Measurements from ENCODE around the gene RTN4IP1. TPM values are rescaled to one million over a fixed set of nuclear protein-coding genes. Genes with fewer than 3 reads are reported as not detected.

RTN4IP1 gene
- total and polyA plus RNA-seq, 4 experiments from 2014 or later: 5.8 to 8.3 (median 7.4) TPM

- intact Hi-C loops (cut with micrococcal nuclease): no loop called here
- no peaks in the 10 kb centered on the region for H3K27me3 ChIP-seq (ENCODE audit: insufficient read depth, low read length)
- H3K36me3 Mint-ChIP-seq: peaks cover 51 to 59% of the 10 kb centered on the region in 2 donors
- no peak overlapping the region for H3K27ac ChIP-seq (ENCODE audit: low read depth, low read length)
- no peak overlapping the region for H3K27ac Mint-ChIP-seq
- ChIA-PET POLR2A (ENCODE audit: partially characterized antibody) (no interaction called here), CTCF (ENCODE audit: partially characterized antibody) (interaction anchor here (1.4 kb wide), 1 partner anchor 20 kb away, joined by 4 read pairs; no protein-coding TSS in a partner anchor)
- no peaks in the 10 kb centered on the region for H3K9me3 Mint-ChIP-seq
- no peak for DNase-seq
- H3K9me3 ChIP-seq (ENCODE audit: control insufficient read depth in 1 of 2, low read length in 2 of 2): no peaks in the 10 kb centered on the region
- no peaks in the 10 kb centered on the region for H3K27me3 Mint-ChIP-seq
- no peaks in the 10 kb centered on the region for H3K4me1 ChIP-seq (ENCODE audit: insufficient read depth, low read length)
- H3K36me3 ChIP-seq (ENCODE audit: insufficient read depth, low read length): no peaks in the 10 kb centered on the region
- no peaks in the 10 kb centered on the region for H3K4me1 Mint-ChIP-seq
- H3K4me3 Mint-ChIP-seq: no peak overlapping the region
- no peak overlapping the region for H3K4me3 ChIP-seq (ENCODE audit: low read length in 2 of 2)
These were observed 42.4 kb downstream of the RTN4IP1 start for GRCh38 chr6:106586815-106587415.

DNA sequence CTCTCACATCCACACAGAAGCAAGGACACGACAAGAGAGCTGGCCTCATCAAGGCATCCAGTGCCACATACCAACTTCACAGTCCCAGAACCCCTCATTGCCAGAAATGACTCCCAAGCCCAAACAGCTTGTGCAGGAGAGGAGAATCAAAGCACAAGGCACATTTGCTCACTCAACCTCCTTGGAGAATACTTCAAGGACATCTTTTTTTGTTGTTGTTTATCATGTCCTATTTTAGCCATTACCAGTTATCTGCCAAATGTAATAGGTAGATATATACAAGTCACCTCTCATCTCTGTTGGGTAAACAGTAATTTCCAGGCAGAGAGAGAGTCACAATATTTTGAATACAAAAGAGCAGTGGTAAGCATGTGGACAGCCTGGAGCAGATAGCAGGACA lies 47.8 kb downstream of the RTN4IP1 start:
- H3K27ac ChIP-seq (ENCODE audit: low read depth, low read length): no peak overlapping the region
- H3K4me3 ChIP-seq (ENCODE audit: low read length in 2 of 2): no peak overlapping the region
- H3K36me3 ChIP-seq (ENCODE audit: insufficient read depth, low read length): peaks cover 9% of the 10 kb centered on the region
- Mint-ChIP-seq H3K27me3 (no peaks in the 10 kb centered on the region), H3K27ac (peak overlapping the region in 1 of 7 donors; percentile 75), H3K36me3 (peaks cover 35 to 41% of the 10 kb centered on the region in 2 donors), H3K4me1 (no peaks in the 10 kb centered on the region), H3K4me3 (no peak overlapping the region), H3K9me3 (no peaks in the 10 kb centered on the region)
- H3K9me3 ChIP-seq (ENCODE audit: control insufficient read depth in 1 of 2, low read length in 2 of 2): no peaks in the 10 kb centered on the region
- intact Hi-C loops (cut with micrococcal nuclease): no loop called here
- no peaks in the 10 kb centered on the region for H3K27me3 ChIP-seq (ENCODE audit: insufficient read depth, low read length)
- no peaks in the 10 kb centered on the region for H3K4me1 ChIP-seq (ENCODE audit: insufficient read depth, low read length)
- CTCF ChIA-PET (ENCODE audit: partially characterized antibody): interaction anchor here (1.4 to 2.3 kb wide), 2 partner anchors 10 to 15 kb away, joined by 3 to 11 read pairs; no protein-coding TSS in a partner anchor
- POLR2A ChIA-PET (ENCODE audit: partially characterized antibody): no interaction called here
- no peak for DNase-seq

DNA sequence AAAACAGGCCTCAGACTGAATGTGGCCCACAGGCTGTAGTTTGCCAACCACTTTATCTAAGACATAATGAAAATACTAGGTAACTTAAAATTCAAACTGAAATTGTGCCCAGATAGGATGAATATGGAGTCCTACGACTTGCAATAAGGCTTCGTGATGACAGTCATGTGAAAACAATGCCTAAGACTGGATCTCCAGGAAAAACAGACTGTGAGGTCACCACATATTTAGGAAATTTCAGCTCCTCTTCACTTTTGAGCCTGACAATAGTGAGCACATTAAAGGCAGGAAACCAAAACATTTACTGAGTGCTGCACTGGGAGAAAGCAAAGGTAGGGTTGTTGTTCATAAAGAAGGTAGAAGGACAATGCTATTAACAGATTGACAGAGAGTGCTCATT lies 50.0 kb downstream of the RTN4IP1 start:
- Mint-ChIP-seq H3K4me1 (no peaks in the 10 kb centered on the region), H3K36me3 (peaks cover 31 to 35% of the 10 kb centered on the region in 2 donors), H3K27ac (no peak overlapping the region), H3K9me3 (no peaks in the 10 kb centered on the region), H3K4me3 (no peak overlapping the region), H3K27me3 (no peaks in the 10 kb centered on the region)
- ChIA-PET POLR2A (ENCODE audit: partially characterized antibody) (no interaction called here), CTCF (ENCODE audit: partially characterized antibody) (interaction anchor here (1.3 kb wide), 1 partner anchor 13 kb away, joined by 6 read pairs; no protein-coding TSS in a partner anchor)
- H3K27me3 ChIP-seq (ENCODE audit: insufficient read depth, low read length): no peaks in the 10 kb centered on the region
- no peak for DNase-seq
- no peaks in the 10 kb centered on the region for H3K4me1 ChIP-seq (ENCODE audit: insufficient read depth, low read length)
- H3K4me3 ChIP-seq (ENCODE audit: low read length in 2 of 2): no peak overlapping the region
- intact Hi-C loops (cut with micrococcal nuclease): no loop called here
- no peak overlapping the region for H3K27ac ChIP-seq (ENCODE audit: low read depth, low read length)
- H3K9me3 ChIP-seq (ENCODE audit: control insufficient read depth in 1 of 2, low read length in 2 of 2): no peaks in the 10 kb centered on the region
- H3K36me3 ChIP-seq (ENCODE audit: insufficient read depth, low read length): peaks cover 9% of the 10 kb centered on the region

DNA sequence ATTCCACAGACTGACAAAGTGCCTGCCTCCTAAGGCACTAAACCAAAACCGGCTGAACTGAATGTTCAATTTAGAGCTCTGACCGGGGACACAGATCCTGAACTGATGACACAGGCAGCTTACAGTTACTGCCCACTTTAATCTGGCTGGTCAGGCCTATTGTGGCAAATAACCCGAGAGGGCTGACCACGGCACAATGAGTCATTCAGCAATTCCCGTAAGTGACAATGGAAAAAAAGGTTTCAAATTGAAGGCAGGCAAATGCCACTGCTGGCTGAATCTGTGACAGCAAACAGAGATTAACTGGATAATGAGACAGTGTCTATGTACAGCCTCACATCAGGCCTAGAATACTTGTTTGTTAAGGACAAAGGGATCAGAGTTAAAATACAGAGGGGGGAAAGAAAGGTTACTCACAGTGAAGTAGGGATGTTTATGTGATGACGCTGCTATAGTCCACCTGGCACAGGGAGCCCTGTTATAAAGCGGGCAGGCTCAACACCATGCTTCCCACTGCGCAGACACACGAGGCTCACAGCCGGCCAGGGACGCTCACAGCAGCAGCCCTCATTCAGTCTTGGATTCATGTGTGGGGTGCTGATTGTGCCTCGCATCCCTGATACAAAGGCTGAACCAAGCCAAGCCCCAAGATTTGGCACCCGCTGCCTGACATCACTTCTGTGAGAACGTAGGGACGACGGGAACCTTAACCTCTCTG lies 54.4 kb downstream of the RTN4IP1 start:
- Mint-ChIP-seq H3K9me3 (no peaks in the 10 kb centered on the region), H3K36me3 (peaks cover 19 to 27% of the 10 kb centered on the region in 2 donors), H3K27me3 (no peaks in the 10 kb centered on the region), H3K4me1 (no peaks in the 10 kb centered on the region), H3K27ac (peak overlapping the region in 1 of 7 donors; percentile 9), H3K4me3 (no peak overlapping the region)
- Histone ChIP-seq H3K4me1 (ENCODE audit: insufficient read depth, low read length) (no peaks in the 10 kb centered on the region), H3K36me3 (ENCODE audit: insufficient read depth, low read length) (peaks cover 4% of the 10 kb centered on the region), H3K9me3 (ENCODE audit: control insufficient read depth in 1 of 2, low read length in 2 of 2) (no peaks in the 10 kb centered on the region), H3K27me3 (ENCODE audit: insufficient read depth, low read length) (no peaks in the 10 kb centered on the region), H3K4me3 (ENCODE audit: low read length in 2 of 2) (no peak overlapping the region), H3K27ac (ENCODE audit: low read depth, low read length) (no peak overlapping the region)
- POLR2A ChIA-PET (ENCODE audit: partially characterized antibody): no interaction called here
- intact Hi-C loops (cut with micrococcal nuclease): no loop called here
- DNase-seq: no peak
- CTCF ChIA-PET (ENCODE audit: partially characterized antibody): interaction anchor here (10.1 kb wide), 1 partner anchor 130 kb away, joined by 341 read pairs; no protein-coding TSS in a partner anchor

GRCh38 chr6:106572875-106573585 lies 56.3 kb downstream of the RTN4IP1 start:
- H3K9me3 Mint-ChIP-seq: no peaks in the 10 kb centered on the region
- H3K4me3 Mint-ChIP-seq: no peak overlapping the region
- Histone ChIP-seq H3K27me3 (ENCODE audit: insufficient read depth, low read length) (no peaks in the 10 kb centered on the region), H3K27ac (ENCODE audit: low read depth, low read length) (no peak overlapping the region), H3K9me3 (ENCODE audit: control insufficient read depth in 1 of 2, low read length in 2 of 2) (no peaks in the 10 kb centered on the region), H3K36me3 (ENCODE audit: insufficient read depth, low read length) (peaks cover 19% of the 10 kb centered on the region), H3K4me1 (ENCODE audit: insufficient read depth, low read length) (no peaks in the 10 kb centered on the region), H3K4me3 (ENCODE audit: low read length in 2 of 2) (no peak overlapping the region)
- no peaks in the 10 kb centered on the region for H3K4me1 Mint-ChIP-seq
- H3K27ac Mint-ChIP-seq: peak overlapping the region in 5 of 7 donors; percentile 8 to 70 (median 31)
- CTCF ChIA-PET (ENCODE audit: partially characterized antibody): interaction anchor here (1.2 to 10.1 kb wide), 3 partner anchors 10 to 407 kb away, joined by 4 to 341 read pairs (median 4); no protein-coding TSS in a partner anchor
- intact Hi-C loops (cut with micrococcal nuclease): no loop called here
- DNase-seq: no peak
- no peaks in the 10 kb centered on the region for H3K27me3 Mint-ChIP-seq
- H3K36me3 Mint-ChIP-seq: peaks cover 27 to 43% of the 10 kb centered on the region in 2 donors
- POLR2A ChIA-PET (ENCODE audit: partially characterized antibody): no interaction called here

- H3K4me1 Mint-ChIP-seq: no peaks in the 10 kb centered on the region
- DNase-seq: no peak
- Histone ChIP-seq H3K36me3 (ENCODE audit: insufficient read depth, low read length) (peaks cover 25% of the 10 kb centered on the region), H3K4me1 (ENCODE audit: insufficient read depth, low read length) (no peaks in the 10 kb centered on the region), H3K27ac (ENCODE audit: low read depth, low read length) (no peak overlapping the region), H3K9me3 (ENCODE audit: control insufficient read depth in 1 of 2, low read length in 2 of 2) (no peaks in the 10 kb centered on the region), H3K4me3 (ENCODE audit: low read length in 2 of 2) (no peak overlapping the region), H3K27me3 (ENCODE audit: insufficient read depth, low read length) (no peaks in the 10 kb centered on the region)
- H3K27me3 Mint-ChIP-seq: no peaks in the 10 kb centered on the region
- H3K36me3 Mint-ChIP-seq: peaks cover 30 to 49% of the 10 kb centered on the region in 2 donors
- peak overlapping the region in 4 of 7 donors; percentile 3 to 69 (median 40) for H3K27ac Mint-ChIP-seq
- ChIA-PET CTCF (ENCODE audit: partially characterized antibody) (interaction anchor here (1.3 to 10.1 kb wide), 2 partner anchors 9 to 128 kb away, joined by 4 to 341 read pairs; no protein-coding TSS in a partner anchor), POLR2A (ENCODE audit: partially characterized antibody) (interaction anchor here (0.7 kb wide), 1 partner anchor 536 kb away, joined by 3 read pairs; no protein-coding TSS in a partner anchor)
- intact Hi-C loops (cut with micrococcal nuclease): no loop called here
- no peak overlapping the region for H3K4me3 Mint-ChIP-seq
- H3K9me3 Mint-ChIP-seq: no peaks in the 10 kb centered on the region
These were observed 56.9 kb downstream of the RTN4IP1 start for GRCh38 chr6:106572436-106572835.

GRCh38 chr6:106569428-106569827 lies 59.9 kb downstream of the RTN4IP1 start:
- H3K4me3 Mint-ChIP-seq: no peak overlapping the region
- peak overlapping the region in 1 of 7 donors; percentile 2 for H3K27ac Mint-ChIP-seq
- Histone ChIP-seq H3K4me1 (ENCODE audit: insufficient read depth, low read length) (no peaks in the 10 kb centered on the region), H3K36me3 (ENCODE audit: insufficient read depth, low read length) (peaks cover 27% of the 10 kb centered on the region), H3K9me3 (ENCODE audit: control insufficient read depth in 1 of 2, low read length in 2 of 2) (no peaks in the 10 kb centered on the region), H3K27ac (ENCODE audit: low read depth, low read length) (no peak overlapping the region), H3K27me3 (ENCODE audit: insufficient read depth, low read length) (no peaks in the 10 kb centered on the region), H3K4me3 (ENCODE audit: low read length in 2 of 2) (no peak overlapping the region)
- no peaks in the 10 kb centered on the region for H3K27me3 Mint-ChIP-seq
- H3K36me3 Mint-ChIP-seq: peaks cover 39 to 63% of the 10 kb centered on the region in 2 donors
- no peak for DNase-seq
- CTCF ChIA-PET (ENCODE audit: partially characterized antibody): interaction anchor here (0.9 to 10.1 kb wide), 7 partner anchors 16 to 410 kb away, joined by 3 to 341 read pairs (median 4); no protein-coding TSS in a partner anchor
- H3K9me3 Mint-ChIP-seq: no peaks in the 10 kb centered on the region
- intact Hi-C loops (cut with micrococcal nuclease): no loop called here
- peaks cover 0 to 6% (median 3%) of the 10 kb centered on the region in 4 donors for H3K4me1 Mint-ChIP-seq
- POLR2A ChIA-PET (ENCODE audit: partially characterized antibody): no interaction called here

Measured in CD4-positive, alpha-beta memory T cell (primary cell).